ENCODE data around the gene DGCR2. TPM values are rescaled to one million over a fixed set of nuclear protein-coding genes. Genes with fewer than 3 reads are reported as not detected.

DGCR2 gene
- total and polyA plus RNA-seq, 2 of the 8 experiments (the other 6 are each of a cell fraction or from before 2014, with no cell fraction given), result 42.3 to 62.2 TPM

DNA sequence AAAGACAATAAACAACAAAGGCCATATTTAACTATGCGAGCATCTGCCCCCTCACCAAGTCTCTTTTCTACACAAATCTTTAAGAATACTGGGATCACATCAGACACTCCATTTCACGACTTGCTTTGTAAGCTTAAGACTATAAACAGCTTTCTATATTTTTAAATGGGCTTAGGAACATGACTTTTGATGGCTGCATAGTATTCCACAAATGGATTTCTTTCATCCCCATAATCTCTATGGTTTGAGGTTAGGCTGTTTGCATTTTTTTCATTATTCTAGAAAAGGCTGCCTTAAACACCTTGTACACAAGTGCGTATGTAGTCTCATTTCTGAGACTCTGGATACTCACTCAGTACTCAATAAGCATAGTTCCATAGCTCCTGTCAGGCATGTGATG is 52.8 kb downstream of the DGCR2 start:
- TF ChIP-seq BACH1 (IDR thresholded peaks at IDR 0.05; ENCODE audit: low read length) (no peak), GTF2F1 (IDR thresholded peaks at IDR 0.05; ENCODE audit: borderline replicate concordance, low read depth, low read length) (no peak), ATF3 (IDR thresholded peaks at IDR 0.05; ENCODE audit: insufficient read depth, low read depth, low read length) (no peak), ASH2L (IDR thresholded peaks at IDR 0.05; ENCODE audit: low read length) (no peak), BRCA1 (IDR thresholded peaks at IDR 0.05; ENCODE audit: low read depth, low read length) (no peak), JUN (IDR thresholded peaks at IDR 0.05; ENCODE audit: low read depth, low read length) (no peak)
- peaks cover 2 to 15% (median 11%) of the 10 kb centered on the region in 4 experiments; a peak in 7 of 8 replicates for H3K36me3 ChIP-seq (ENCODE audit: control insufficient read depth in 2 of 4, insufficient read depth in 4 of 4, low read length in 3 of 4)
- WGBS, 2 experiments (ENCODE audit: extremely low coverage in 1 of 2, insufficient coverage in 1 of 2, insufficient read length in 1 of 2, insufficient replicate concordance in 2 of 2, low coverage in 1 of 2, low lambda C conversion rate in 2 of 2, missing lambda C conversion rate in 1 of 2), result 91% methylated on average over 3 of the region's 3 CpGs; no CpG with 5 or more reads in 1 of the 2 experiments
- no peaks in the 10 kb centered on the region for H3K4me1 ChIP-seq (replicated peaks in 1 of 4; ENCODE audit: control insufficient read depth in 3 of 4, insufficient read depth in 4 of 4, low read length in 3 of 4)
- no peak overlapping the region for H3K4me3 ChIP-seq (ENCODE audit: extremely low read depth in 1 of 4, insufficient read depth in 2 of 4, low read depth in 3 of 4, low read length in 4 of 4)
- H3K4me2 ChIP-seq (ENCODE audit: insufficient read depth in 1 of 2, low read depth in 2 of 2, low read length in 2 of 2), result no peak overlapping the region
- no peak overlapping the region for H3K56ac ChIP-seq (replicated peaks; ENCODE audit: insufficient read length, low read depth, low read length)
- H2BK20ac ChIP-seq (ENCODE audit: low read length), result no peak overlapping the region
- ChIA-PET POLR2A (ENCODE audit: partially characterized antibody) (interaction anchor here (1.0 kb wide), 1 partner anchor 22 kb away, joined by 4 read pairs; no protein-coding TSS in a partner anchor), CTCF (ENCODE audit: partially characterized antibody) (interaction anchor here (0.6 kb wide), 1 partner anchor 321 kb away, joined by 3 read pairs; no protein-coding TSS in a partner anchor)
- H2BK120ac ChIP-seq (replicated peaks; ENCODE audit: low read depth, low read length), result no peak overlapping the region
- H3K18ac ChIP-seq (ENCODE audit: extremely low read depth, low read length), result no peak overlapping the region
- no peak overlapping the region for H2BK15ac ChIP-seq (ENCODE audit: low read length)
- no peak overlapping the region for H4K91ac ChIP-seq (replicated peaks; ENCODE audit: insufficient read length, low read length)
- peaks cover 0 to 5% of the 10 kb centered on the region in 2 experiments; a peak in 3 of 4 replicates for H3K79me2 ChIP-seq (ENCODE audit: control insufficient read depth in 1 of 2, insufficient read depth in 2 of 2, low read length in 2 of 2)
- H3K27me3 ChIP-seq (replicated peaks in 1 of 4; ENCODE audit: control insufficient read depth in 3 of 4, extremely low read depth in 1 of 4, insufficient read depth in 3 of 4, low read length in 3 of 4), result no peaks in the 10 kb centered on the region
- no peaks in the 10 kb centered on the region for H3K9me3 ChIP-seq (ENCODE audit: insufficient read depth in 2 of 2, low read depth in 1 of 2, low read length in 1 of 2)
- H3K9ac ChIP-seq (replicated peaks in 1 of 4; ENCODE audit: extremely low read depth in 1 of 4, low read depth in 3 of 4, low read length in 3 of 4), result no peak overlapping the region
- H3K4ac ChIP-seq (replicated peaks; ENCODE audit: insufficient read length, low read depth, low read length), result no peak overlapping the region
- FAIRE-seq (no peak), DNase-seq (ENCODE audit: low read depth in 1 of 2, low spot score in 2 of 2) (no peak)
- no peak overlapping the region for H2AK5ac ChIP-seq (ENCODE audit: low read depth, low read length)
- H2BK12ac ChIP-seq (ENCODE audit: low read depth, low read length), result no peak overlapping the region
- H4K20me1 ChIP-seq (replicated peaks in 1 of 2; ENCODE audit: control insufficient read depth in 1 of 2, insufficient read depth in 2 of 2, low read length in 2 of 2), result peaks cover 9 to 20% of the 10 kb centered on the region in 2 experiments
- H2AFZ ChIP-seq (ENCODE audit: low read length), result no peak overlapping the region
- H4K5ac ChIP-seq (ENCODE audit: insufficient read length, low read depth, low read length), result no peak overlapping the region
- no peak overlapping the region for H3K23ac ChIP-seq (ENCODE audit: insufficient read length)
- no peaks in the 10 kb centered on the region for H3K23me2 ChIP-seq (ENCODE audit: low read depth, low read length)
- no peak overlapping the region for H2BK5ac ChIP-seq (ENCODE audit: low read depth, low read length)
- H3K27ac ChIP-seq (ENCODE audit: low read depth, low read length), result no peak overlapping the region
- peaks cover 9% of the 10 kb centered on the region; the same call in 1 of the 2 replicates for H3K79me1 ChIP-seq (ENCODE audit: low read depth, low read length)
- no peak overlapping the region for H3K14ac ChIP-seq (ENCODE audit: insufficient read length)
- no peak overlapping the region for H4K8ac ChIP-seq (ENCODE audit: extremely low read depth, insufficient read depth, low read length)

Measured in H1 (cell line).